Gastroesophageal sphincter (tissue), 4 donors: ENCODE data around the gene JAGN1. TPM values are rescaled to one million over a fixed set of nuclear protein-coding genes. Genes with fewer than 3 reads are reported as not detected.
"Not testable (repeated sequence)": the region's sequence is repeated elsewhere in the genome, so short reads cannot be mapped to it uniquely, and the experiment has no call there.

Source experiments
- ATAC-seq: fragments of 150-250 bp; one replicate; pipeline ENCODE4 v1.9.1; 2016; ENCODE audit warnings: mild to moderate bottlenecking, moderate library complexity
- H3K27ac ChIP-seq, 4 donors: fragments of 200-600 bp; sonication (generic) in 3 of 4; 1 replicate in 3 of 4; 2 replicates in 1 of 4; pipeline ENCODE4 v1.5.1; 2016 to 2019
- H3K27me3 ChIP-seq: fragments of 200-600 bp; sonication (generic); one replicate; pipeline ENCODE4 v1.5.1; 2019
- H3K36me3 ChIP-seq, 2 donors: fragments of 200-600 bp; sonication (generic); one replicate each; pipeline ENCODE4 v1.5.1; 2019; ENCODE audit warnings: control low read depth in 1 of 2
- H3K4me1 ChIP-seq, 3 donors: fragments of 200-600 bp; sonication (generic); 1 replicate in 2 of 3; 2 replicates in 1 of 3; pipeline ENCODE4 v1.5.1; 2016 to 2019; ENCODE audit warnings: control low read depth in 2 of 3
- H3K4me3 ChIP-seq, 2 donors: fragments of 200-600 bp; sonication (generic); one replicate each; pipeline ENCODE4 v1.5.1; 2019; ENCODE audit warnings: mild to moderate bottlenecking in 1 of 2, moderate library complexity in 1 of 2
- H3K9me3 ChIP-seq, 3 donors: fragments of 200-600 bp; sonication (generic); one replicate each; pipeline ENCODE4 v1.5.1; 2017 to 2019; ENCODE audit warnings: control low read depth in 2 of 3
- EP300 ChIP-seq: sonication (generic); formaldehyde crosslinking; IDR thresholded peaks from one replicate; pipeline ENCODE4 v1.6.1; 2017; ENCODE audit warnings: antibody characterized with exemption, mild to moderate bottlenecking
- POLR2A ChIP-seq, 2 donors: fragments of 450-650 bp; IDR thresholded peaks; one replicate each; pipeline ENCODE4 v1.6.1; 2017; ENCODE audit warnings: antibody characterized with exemption in 2 of 2, mild to moderate bottlenecking in 2 of 2, moderate library complexity in 1 of 2
- POLR2AphosphoS5 ChIP-seq: sonication (generic); formaldehyde crosslinking; IDR thresholded peaks from one replicate; pipeline ENCODE4 v1.6.1; 2017; ENCODE audit warnings: antibody characterized with exemption
- WGBS, 2 donors: methylation state at CpG; one replicate each; pipeline ENCODE4 v1.1.5; 2018; ENCODE audit warnings: low coverage in 1 of 2; 5-methylcytosine and 5-hydroxymethylcytosine counted together
- total RNA-seq, 4 donors: library from RNA; depleted of rRNA; stranded (reverse); fragments of >200 nt; gene quantifications; one replicate each; pipeline ENCODE4 v1.1.0, GENCODE V29; 2016
- TF ChIP-seq, protein P1 (sequence below), 4 experiments: fragments of 200-600 bp in 2 of 4; fragments of 450-650 bp in 2 of 4; sonication (generic) in 1 of 4; IDR thresholded peaks; one replicate each; pipeline ENCODE4 v1.5.1; 2017 to 2019; ENCODE audit warnings: antibody characterized with exemption in 4 of 4, mild to moderate bottlenecking in 2 of 4, moderate library complexity in 2 of 4

Gene JAGN1
- total RNA-seq, 4 donors from 2014 or later = 23.4 to 39.3 (median 31.7) TPM

DNA sequence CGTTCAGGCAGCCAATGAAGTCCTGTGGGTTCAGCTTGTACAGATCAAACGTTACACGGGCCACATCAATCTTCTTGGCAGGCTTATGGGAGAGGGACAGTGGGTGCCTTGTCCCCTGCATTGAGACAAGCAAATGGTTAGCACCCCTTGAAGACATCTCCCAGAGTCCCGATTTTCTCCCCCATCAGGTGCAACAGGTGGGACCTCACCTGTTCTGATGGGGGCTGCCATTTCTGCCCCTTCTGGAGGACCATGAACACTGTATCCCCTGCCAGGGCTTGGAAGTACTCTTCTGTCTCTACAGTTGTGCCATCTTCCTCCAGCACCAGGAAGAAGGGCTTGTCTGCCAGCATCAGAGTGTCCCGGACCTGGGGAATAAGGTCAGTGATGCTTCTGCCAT, 20.5 kb upstream of the JAGN1 start:
- H3K9me3 ChIP-seq = no peaks in the 10 kb centered on the region
- no peak for ATAC-seq
- no peak overlapping the region for H3K4me3 ChIP-seq
- TF ChIP-seq POLR2A (IDR thresholded peaks at IDR 0.05) = no peak
- TF ChIP-seq, protein P1, sequence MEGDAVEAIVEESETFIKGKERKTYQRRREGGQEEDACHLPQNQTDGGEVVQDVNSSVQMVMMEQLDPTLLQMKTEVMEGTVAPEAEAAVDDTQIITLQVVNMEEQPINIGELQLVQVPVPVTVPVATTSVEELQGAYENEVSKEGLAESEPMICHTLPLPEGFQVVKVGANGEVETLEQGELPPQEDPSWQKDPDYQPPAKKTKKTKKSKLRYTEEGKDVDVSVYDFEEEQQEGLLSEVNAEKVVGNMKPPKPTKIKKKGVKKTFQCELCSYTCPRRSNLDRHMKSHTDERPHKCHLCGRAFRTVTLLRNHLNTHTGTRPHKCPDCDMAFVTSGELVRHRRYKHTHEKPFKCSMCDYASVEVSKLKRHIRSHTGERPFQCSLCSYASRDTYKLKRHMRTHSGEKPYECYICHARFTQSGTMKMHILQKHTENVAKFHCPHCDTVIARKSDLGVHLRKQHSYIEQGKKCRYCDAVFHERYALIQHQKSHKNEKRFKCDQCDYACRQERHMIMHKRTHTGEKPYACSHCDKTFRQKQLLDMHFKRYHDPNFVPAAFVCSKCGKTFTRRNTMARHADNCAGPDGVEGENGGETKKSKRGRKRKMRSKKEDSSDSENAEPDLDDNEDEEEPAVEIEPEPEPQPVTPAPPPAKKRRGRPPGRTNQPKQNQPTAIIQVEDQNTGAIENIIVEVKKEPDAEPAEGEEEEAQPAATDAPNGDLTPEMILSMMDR (IDR thresholded peaks at IDR 0.05) = no peak
- H3K36me3 ChIP-seq = no peaks in the 10 kb centered on the region
- no peaks in the 10 kb centered on the region for H3K27me3 ChIP-seq
- 62 to 68% methylated on average over 3 to 4 of the region's 5 CpGs for WGBS, 2 donors
- peaks cover 0 to 26% (median 1%) of the 10 kb centered on the region in 3 donors for H3K4me1 ChIP-seq
- H3K27ac ChIP-seq = no peak overlapping the region

DNA sequence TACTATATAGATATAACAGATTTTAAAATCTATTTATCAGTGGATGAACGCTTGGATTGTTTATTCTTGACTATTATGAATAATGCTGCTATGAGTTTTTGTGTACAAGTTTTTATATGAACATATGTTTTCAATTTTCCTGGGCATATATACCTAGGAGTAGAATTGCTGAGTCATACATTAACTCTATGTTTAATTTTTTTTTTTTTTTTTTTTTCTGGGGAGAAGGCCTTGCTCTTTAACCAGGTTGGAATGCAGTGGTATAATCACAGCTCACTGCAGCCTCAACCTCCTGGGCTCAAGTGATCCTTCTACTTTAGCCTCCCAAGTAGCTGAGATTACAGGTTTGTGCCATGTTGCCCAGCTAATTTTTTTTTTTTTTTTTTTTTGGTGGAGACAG, 19.4 kb upstream of the JAGN1 start:
- no peak for ATAC-seq
- peaks cover 0 to 16% (median 0%) of the 10 kb centered on the region in 3 donors for H3K4me1 ChIP-seq
- no peaks in the 10 kb centered on the region for H3K36me3 ChIP-seq
- no peaks in the 10 kb centered on the region for H3K9me3 ChIP-seq
- H3K4me3 ChIP-seq = no peak overlapping the region
- no peak for TF ChIP-seq EP300
- TF ChIP-seq POLR2A (IDR thresholded peaks at IDR 0.05) = no peak
- TF ChIP-seq POLR2AphosphoS5 = no peak
- TF ChIP-seq, protein P1 (IDR thresholded peaks at IDR 0.05) = no peak
- H3K27me3 ChIP-seq = no peaks in the 10 kb centered on the region
- no peak overlapping the region for H3K27ac ChIP-seq
- whole genome bisulfite sequencing, 2 donors = 53 to 91% methylated on average over 1 of the region's 1 CpG

DNA sequence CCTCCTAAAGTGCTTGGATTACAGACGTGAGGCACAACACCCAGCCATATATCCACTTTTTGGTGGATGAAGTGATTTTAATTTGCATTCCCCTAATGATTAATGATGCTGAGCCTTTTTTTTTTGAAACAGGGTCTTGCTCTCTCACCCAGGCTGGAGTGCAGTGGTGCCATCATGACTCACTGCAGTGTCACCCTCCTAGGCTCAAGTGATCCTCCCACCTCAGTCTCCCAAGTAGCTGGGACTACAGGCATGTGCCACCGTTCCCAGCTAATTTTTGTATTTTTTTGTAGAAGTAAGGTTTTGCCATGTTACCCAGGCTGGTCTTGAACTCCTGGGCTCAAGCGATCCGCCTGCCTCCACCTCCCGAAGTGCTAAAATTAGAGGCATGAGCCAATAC, 18.3 kb upstream of the JAGN1 start:
- H3K4me3 ChIP-seq, H3K4me1 ChIP-seq, H3K9me3 ChIP-seq, H3K27me3 ChIP-seq, H3K27ac ChIP-seq, ATAC-seq, H3K36me3 ChIP-seq: not testable (repeated sequence)
- WGBS, 2 donors = 88 to 96% methylated on average over 5 of the region's 5 CpGs

DNA sequence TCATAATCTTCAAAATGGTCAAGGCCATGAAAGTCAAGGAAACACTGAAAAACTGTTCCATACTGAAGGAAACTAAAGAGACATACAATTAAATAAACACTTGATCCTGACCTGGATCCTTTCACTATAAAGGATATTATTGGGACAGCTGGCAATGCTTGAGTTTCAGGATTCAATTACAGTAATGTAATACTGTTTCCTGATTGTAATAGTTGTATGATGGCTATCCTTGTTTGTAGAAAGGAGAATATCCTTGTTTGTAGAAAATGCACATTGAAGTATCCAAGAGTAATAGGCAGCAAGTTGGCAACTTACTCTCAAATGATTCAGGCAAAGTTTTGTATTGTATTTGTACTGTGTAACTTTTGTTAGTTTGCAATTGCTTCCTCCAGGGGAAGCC, 15.0 kb upstream of the JAGN1 start:
- ATAC-seq = no peak
- no peaks in the 10 kb centered on the region for H3K27me3 ChIP-seq
- H3K4me3 ChIP-seq = no peak overlapping the region
- H3K36me3 ChIP-seq = no peaks in the 10 kb centered on the region
- TF ChIP-seq, protein P1 (IDR thresholded peaks at IDR 0.05) = no peak
- TF ChIP-seq EP300 (no peak), POLR2AphosphoS5 (no peak), POLR2A (IDR thresholded peaks at IDR 0.05) (no peak)
- no peaks in the 10 kb centered on the region for H3K4me1 ChIP-seq
- no peaks in the 10 kb centered on the region for H3K9me3 ChIP-seq
- no peak overlapping the region for H3K27ac ChIP-seq

DNA sequence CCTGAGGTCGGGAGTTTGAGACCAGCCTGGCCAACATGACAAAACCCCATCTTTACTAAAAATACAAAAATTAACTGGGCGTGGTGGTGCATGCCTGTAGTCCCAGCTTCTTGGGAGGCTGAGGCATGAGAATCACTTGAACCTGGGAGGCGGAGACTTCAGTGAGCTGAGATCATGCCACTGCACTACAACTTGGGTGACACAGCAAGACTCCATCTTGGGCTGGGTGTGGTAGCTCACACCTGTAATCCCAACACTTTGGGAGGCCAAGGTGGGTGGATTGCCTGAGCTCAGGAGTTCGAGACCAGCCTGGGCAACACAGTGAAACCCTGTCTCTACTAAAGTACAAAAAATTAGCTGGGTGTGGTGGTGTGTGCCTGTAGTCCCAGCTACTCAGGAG, 14.2 kb upstream of the JAGN1 start:
- not testable (repeated sequence) for H3K9me3 ChIP-seq, H3K4me3 ChIP-seq, H3K27me3 ChIP-seq, ATAC-seq, H3K36me3 ChIP-seq, H3K27ac ChIP-seq, H3K4me1 ChIP-seq
- 57 to 91% methylated on average over 1 to 3 of the region's 4 CpGs for WGBS, 2 donors

DNA sequence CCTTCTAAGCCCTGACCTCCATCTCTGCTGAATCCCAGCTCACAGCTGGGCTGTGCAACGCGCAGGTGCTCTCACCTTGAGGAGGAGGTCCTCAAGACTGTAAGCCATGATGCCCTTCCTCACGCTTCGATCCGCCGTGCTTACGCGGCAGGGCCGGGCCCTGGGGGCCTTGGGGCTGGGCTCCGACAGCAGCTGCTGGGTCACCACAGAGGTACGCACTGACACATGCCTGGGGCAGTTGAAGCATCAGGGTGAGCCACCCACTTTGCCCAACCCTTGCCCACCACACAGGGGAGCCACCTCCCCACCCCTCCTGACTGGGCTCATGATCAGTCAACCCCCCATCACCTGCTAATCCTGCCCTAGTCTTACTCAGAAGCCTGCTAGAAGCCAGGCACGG, 13.4 kb upstream of the JAGN1 start:
- Histone ChIP-seq H3K4me1 (no peaks in the 10 kb centered on the region), H3K9me3 (no peaks in the 10 kb centered on the region), H3K36me3 (no peaks in the 10 kb centered on the region), H3K27ac (no peak overlapping the region), H3K27me3 (no peaks in the 10 kb centered on the region), H3K4me3 (no peak overlapping the region)
- ATAC-seq = no peak
- TF ChIP-seq, protein P1 (IDR thresholded peaks at IDR 0.05) = no peak
- TF ChIP-seq POLR2AphosphoS5 (no peak), POLR2A (IDR thresholded peaks at IDR 0.05) (no peak), EP300 (no peak)
- WGBS, 2 donors = 100% methylated on average over 3 of the region's 12 CpGs; no CpG with 5 or more reads in 1 of the 2 donors
